ENCODE measurements around the gene BAX. TPM values are rescaled to one million over a fixed set of nuclear protein-coding genes. Genes with fewer than 3 reads are reported as not detected.

Gene BAX
- polyA plus RNA-seq, 1 donor (not counting 4 experiments of a cell fraction or from before 2014, with no cell fraction given): 113 TPM

- FAIRE-seq: no peak
- Histone ChIP-seq H3K27ac (ENCODE audit: control insufficient read depth, insufficient read depth, low read length) (no peak overlapping the region), H3K9ac (ENCODE audit: control insufficient read depth, extremely low read depth, insufficient read depth, low read length) (no peak overlapping the region), H4K20me1 (ENCODE audit: control insufficient read depth, extremely low read depth, insufficient read depth, low read length) (no peaks in the 10 kb centered on the region), H3K27me3 (ENCODE audit: control insufficient read depth, extremely low read depth, insufficient read depth, low read length) (no peaks in the 10 kb centered on the region), H3K9me3 (ENCODE audit: control insufficient read depth, low read depth, low read length) (no peaks in the 10 kb centered on the region), H3K36me3 (ENCODE audit: control insufficient read depth in 2 of 2, extremely low read depth in 1 of 2, insufficient read depth in 2 of 2, low read length in 2 of 2) (peaks cover 6 to 16% of the 10 kb centered on the region in 2 experiments), H3K4me2 (ENCODE audit: control insufficient read depth, extremely low read depth, insufficient read depth, low read depth, low read length) (no peak overlapping the region), H3K79me2 (ENCODE audit: control insufficient read depth, insufficient read depth, low read length) (peaks cover 47% of the 10 kb centered on the region), H3K9me1 (ENCODE audit: control insufficient read depth, extremely low read depth, insufficient read depth, low read length) (peaks cover 3% of the 10 kb centered on the region), H2AFZ (ENCODE audit: control insufficient read depth, low read length) (no peak overlapping the region), H3K4me3 (ENCODE audit: control insufficient read depth in 2 of 3, extremely low read depth in 1 of 3, insufficient read depth in 2 of 3, low read depth in 1 of 3, low read length in 3 of 3) (no peak overlapping the region), H3K4me1 (ENCODE audit: control insufficient read depth, extremely low read depth, insufficient read depth, low read length) (peaks cover 11% of the 10 kb centered on the region)
- dilution Hi-C loops (cut with MboI; ENCODE audit: extremely low pct_ligation_motif_present, low sequenced_read_pairs): no loop called here
- TF ChIP-seq CTCF (optimal IDR thresholded peaks at IDR 0.05 in 1 of 3, IDR thresholded peaks at IDR 0.05 in 1 of 3, conservative IDR thresholded peaks at IDR 0.05 in 1 of 3; ENCODE audit: extremely low read depth in 1 of 3, insufficient read depth in 2 of 3, low read length in 3 of 3) (peak; percentile 60 to 72 (median 71)), EZH2 (IDR thresholded peaks at IDR 0.05; ENCODE audit: low read length) (no peak)
- no peak for DNase-seq (ENCODE audit: low read depth, low spot score)
These were observed 43.3 kb downstream of the BAX start for GRCh38 chr19:48997972-48998371.

- Histone ChIP-seq H3K9ac (ENCODE audit: control insufficient read depth, extremely low read depth, insufficient read depth, low read length) (no peak overlapping the region), H3K79me2 (ENCODE audit: control insufficient read depth, insufficient read depth, low read length) (peaks cover 36% of the 10 kb centered on the region), H3K9me3 (ENCODE audit: control insufficient read depth, low read depth, low read length) (no peaks in the 10 kb centered on the region), H3K27ac (ENCODE audit: control insufficient read depth, insufficient read depth, low read length) (no peak overlapping the region), H3K4me2 (ENCODE audit: control insufficient read depth, extremely low read depth, insufficient read depth, low read depth, low read length) (no peak overlapping the region), H2AFZ (ENCODE audit: control insufficient read depth, low read length) (no peak overlapping the region), H3K4me1 (ENCODE audit: control insufficient read depth, extremely low read depth, insufficient read depth, low read length) (peaks cover 7% of the 10 kb centered on the region), H4K20me1 (ENCODE audit: control insufficient read depth, extremely low read depth, insufficient read depth, low read length) (no peaks in the 10 kb centered on the region), H3K4me3 (ENCODE audit: control insufficient read depth in 2 of 3, extremely low read depth in 1 of 3, insufficient read depth in 2 of 3, low read depth in 1 of 3, low read length in 3 of 3) (no peak overlapping the region), H3K36me3 (ENCODE audit: control insufficient read depth in 2 of 2, extremely low read depth in 1 of 2, insufficient read depth in 2 of 2, low read length in 2 of 2) (peaks cover 16 to 25% of the 10 kb centered on the region in 2 experiments), H3K27me3 (ENCODE audit: control insufficient read depth, extremely low read depth, insufficient read depth, low read length) (no peaks in the 10 kb centered on the region), H3K9me1 (ENCODE audit: control insufficient read depth, extremely low read depth, insufficient read depth, low read length) (peaks cover 3% of the 10 kb centered on the region)
- DNase-seq (ENCODE audit: low read depth, low spot score) (no peak), FAIRE-seq (peak; percentile 51)
- dilution Hi-C loops (cut with MboI; ENCODE audit: extremely low pct_ligation_motif_present, low sequenced_read_pairs): no loop called here
- TF ChIP-seq EZH2 (IDR thresholded peaks at IDR 0.05; ENCODE audit: low read length): no peak
- peak; percentile 81 to 94 (median 88) for TF ChIP-seq CTCF (optimal IDR thresholded peaks at IDR 0.05 in 1 of 3, IDR thresholded peaks at IDR 0.05 in 1 of 3, conservative IDR thresholded peaks at IDR 0.05 in 1 of 3; ENCODE audit: extremely low read depth in 1 of 3, insufficient read depth in 2 of 3, low read length in 3 of 3)
These were observed 45.0 kb downstream of the BAX start for GRCh38 chr19:48999481-49000325.

Measured in keratinocyte (primary cell).